Body of pancreas (tissue), 4 donors: ENCODE measurements around the gene LILRB1. TPM values are rescaled to one million over a fixed set of nuclear protein-coding genes. Genes with fewer than 3 reads are reported as not detected.
A peak's percentile ranks its signal among the peaks of the same experiment; 100 is the strongest.

ENCODE experiments used
- ATAC-seq: fragments of 150-250 bp; one replicate; pipeline ENCODE4 v1.9.1; 2016
- DNase-seq, 4 donors: peaks; one replicate each; pipeline ENCODE4 v3.0.0-alpha.2; 2019
- H3K27ac ChIP-seq, 4 donors: fragments of 200-600 bp; sonication (generic); 1 replicate in 3 of 4; 2 replicates in 1 of 4; pipeline versions ENCODE4 v1.5.1 to v1.6.1; 2016 to 2019; ENCODE audit warnings: mild to moderate bottlenecking in 1 of 4, mixed read lengths in 1 of 4, moderate library complexity in 1 of 4
- H3K27me3 ChIP-seq, 2 donors: fragments of 200-600 bp; sonication (generic); one replicate each; pipeline ENCODE4 v1.6.0; 2016; ENCODE audit warnings: mild to moderate bottlenecking in 1 of 2
- H3K36me3 ChIP-seq, 2 donors: fragments of 200-600 bp; sonication (generic); replicated peaks in 1 of 2; 2 replicates each; pipeline ENCODE4 v1.5.1; 2016; ENCODE audit warnings: low read depth in 2 of 2; ENCODE audit not compliant: insufficient read depth in 1 of 2
- H3K4me1 ChIP-seq: fragments of 200-600 bp; sonication (generic); one replicate; pipeline ENCODE4 v1.6.0; 2016
- H3K4me3 ChIP-seq, 2 donors: fragments of 200-600 bp; sonication (generic); 1 replicate in 1 of 2; 2 replicates in 1 of 2; pipeline ENCODE4 v1.5.1; 2016 to 2019
- H3K9me3 ChIP-seq, 3 donors: fragments of 200-600 bp; sonication (generic); 1 replicate in 2 of 3; 2 replicates in 1 of 3; pipeline ENCODE4 v1.5.1; 2016
- POLR2A ChIP-seq, 3 donors: fragments of 450-650 bp; IDR thresholded peaks; one replicate each; pipeline ENCODE4 v1.6.1; 2016; ENCODE audit warnings: antibody characterized with exemption in 3 of 3, mild to moderate bottlenecking in 2 of 3
- WGBS, 2 donors: methylation state at CpG; one replicate each; pipeline ENCODE4 v1.1.5; 2017; 5-methylcytosine and 5-hydroxymethylcytosine counted together
- intact Hi-C: fragments of 100-400 bp; cut with DNase I; formaldehyde crosslinking; loops from one replicate; pipeline ENCODE4 v1.15.1; 2023
- total RNA-seq, 2 donors: library from RNA; depleted of rRNA; stranded (reverse); fragments of >200 nt; gene quantifications; one replicate each; pipeline ENCODE4 v1.1.0, GENCODE V29; 2016
- TF ChIP-seq, protein P1 (sequence below), 7 experiments: fragments of 450-650 bp in 4 of 7; fragments of 200-600 bp in 3 of 7; sonication (generic) in 3 of 7; IDR thresholded peaks; one replicate each; pipeline ENCODE4 v1.5.1; 2016 to 2019; ENCODE audit warnings: antibody characterized with exemption in 7 of 7

LILRB1 gene
- total RNA-seq, 2 donors from 2014 or later, result 0.33 to 0.52 TPM

DNA sequence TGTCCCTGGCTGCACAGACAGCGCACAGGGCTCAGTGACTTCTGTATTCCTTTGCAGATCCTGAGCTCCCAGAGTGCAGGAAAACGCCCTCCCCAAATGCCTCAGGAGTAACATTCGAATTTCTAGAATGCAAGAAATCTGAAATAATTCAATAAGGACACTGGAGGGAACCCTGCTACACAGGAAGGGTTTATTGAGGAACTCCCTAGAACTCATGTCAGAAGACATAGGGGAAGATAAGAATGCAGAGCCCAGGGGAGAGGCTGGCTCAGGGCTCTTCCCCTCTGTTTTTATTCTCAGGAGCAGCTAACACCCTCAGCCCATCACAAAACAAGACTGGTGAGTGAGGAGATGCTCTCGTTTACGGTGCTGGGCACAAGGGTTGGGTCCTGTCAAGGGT, 30.1 kb upstream of the LILRB1 start:
- intact Hi-C loops, result no loop called here
- Histone ChIP-seq H3K9me3 (no peaks in the 10 kb centered on the region), H3K27ac (no peak overlapping the region), H3K4me3 (no peak overlapping the region), H3K4me1 (no peaks in the 10 kb centered on the region), H3K27me3 (no peaks in the 10 kb centered on the region), H3K36me3 (no peaks in the 10 kb centered on the region)
- DNase-seq (no peak), ATAC-seq (no peak)
- no peak for TF ChIP-seq POLR2A (IDR thresholded peaks at IDR 0.05)
- TF ChIP-seq, protein P1, sequence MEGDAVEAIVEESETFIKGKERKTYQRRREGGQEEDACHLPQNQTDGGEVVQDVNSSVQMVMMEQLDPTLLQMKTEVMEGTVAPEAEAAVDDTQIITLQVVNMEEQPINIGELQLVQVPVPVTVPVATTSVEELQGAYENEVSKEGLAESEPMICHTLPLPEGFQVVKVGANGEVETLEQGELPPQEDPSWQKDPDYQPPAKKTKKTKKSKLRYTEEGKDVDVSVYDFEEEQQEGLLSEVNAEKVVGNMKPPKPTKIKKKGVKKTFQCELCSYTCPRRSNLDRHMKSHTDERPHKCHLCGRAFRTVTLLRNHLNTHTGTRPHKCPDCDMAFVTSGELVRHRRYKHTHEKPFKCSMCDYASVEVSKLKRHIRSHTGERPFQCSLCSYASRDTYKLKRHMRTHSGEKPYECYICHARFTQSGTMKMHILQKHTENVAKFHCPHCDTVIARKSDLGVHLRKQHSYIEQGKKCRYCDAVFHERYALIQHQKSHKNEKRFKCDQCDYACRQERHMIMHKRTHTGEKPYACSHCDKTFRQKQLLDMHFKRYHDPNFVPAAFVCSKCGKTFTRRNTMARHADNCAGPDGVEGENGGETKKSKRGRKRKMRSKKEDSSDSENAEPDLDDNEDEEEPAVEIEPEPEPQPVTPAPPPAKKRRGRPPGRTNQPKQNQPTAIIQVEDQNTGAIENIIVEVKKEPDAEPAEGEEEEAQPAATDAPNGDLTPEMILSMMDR (IDR thresholded peaks at IDR 0.05), result no peak
- WGBS, 2 donors, result 34 to 44% methylated on average over 5 of the region's 5 CpGs

DNA sequence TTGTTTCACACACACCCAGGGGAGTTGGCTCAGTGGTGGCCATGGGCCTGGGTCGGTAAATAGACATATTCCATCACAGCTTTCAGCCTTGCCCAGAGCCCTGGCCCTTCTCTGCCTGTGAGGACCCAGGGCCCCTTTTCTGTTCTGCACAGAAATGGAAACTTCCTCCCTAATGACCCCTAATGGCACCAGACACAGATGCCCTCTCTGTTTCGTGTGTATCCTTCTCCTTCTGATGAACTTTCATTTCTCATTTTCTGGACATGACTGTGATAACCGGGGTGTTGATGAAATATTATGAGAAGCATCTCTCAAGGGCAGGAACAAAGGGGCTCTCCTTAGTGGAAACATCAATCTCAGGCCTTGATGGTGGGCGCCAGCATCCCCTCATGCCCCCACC, 24.1 kb upstream of the LILRB1 start:
- intact Hi-C loops, result no loop called here
- ATAC-seq, result no peak
- 24 to 27% methylated on average over 4 of the region's 4 CpGs for WGBS, 2 donors
- Histone ChIP-seq H3K4me1 (no peaks in the 10 kb centered on the region), H3K36me3 (no peaks in the 10 kb centered on the region), H3K27ac (peak overlapping the region in 1 of 4 donors; percentile 58), H3K27me3 (no peaks in the 10 kb centered on the region), H3K4me3 (no peak overlapping the region), H3K9me3 (no peaks in the 10 kb centered on the region)
- TF ChIP-seq, protein P1 (IDR thresholded peaks at IDR 0.05), result no peak
- no peak for TF ChIP-seq POLR2A (IDR thresholded peaks at IDR 0.05)
- no peak for DNase-seq

DNA sequence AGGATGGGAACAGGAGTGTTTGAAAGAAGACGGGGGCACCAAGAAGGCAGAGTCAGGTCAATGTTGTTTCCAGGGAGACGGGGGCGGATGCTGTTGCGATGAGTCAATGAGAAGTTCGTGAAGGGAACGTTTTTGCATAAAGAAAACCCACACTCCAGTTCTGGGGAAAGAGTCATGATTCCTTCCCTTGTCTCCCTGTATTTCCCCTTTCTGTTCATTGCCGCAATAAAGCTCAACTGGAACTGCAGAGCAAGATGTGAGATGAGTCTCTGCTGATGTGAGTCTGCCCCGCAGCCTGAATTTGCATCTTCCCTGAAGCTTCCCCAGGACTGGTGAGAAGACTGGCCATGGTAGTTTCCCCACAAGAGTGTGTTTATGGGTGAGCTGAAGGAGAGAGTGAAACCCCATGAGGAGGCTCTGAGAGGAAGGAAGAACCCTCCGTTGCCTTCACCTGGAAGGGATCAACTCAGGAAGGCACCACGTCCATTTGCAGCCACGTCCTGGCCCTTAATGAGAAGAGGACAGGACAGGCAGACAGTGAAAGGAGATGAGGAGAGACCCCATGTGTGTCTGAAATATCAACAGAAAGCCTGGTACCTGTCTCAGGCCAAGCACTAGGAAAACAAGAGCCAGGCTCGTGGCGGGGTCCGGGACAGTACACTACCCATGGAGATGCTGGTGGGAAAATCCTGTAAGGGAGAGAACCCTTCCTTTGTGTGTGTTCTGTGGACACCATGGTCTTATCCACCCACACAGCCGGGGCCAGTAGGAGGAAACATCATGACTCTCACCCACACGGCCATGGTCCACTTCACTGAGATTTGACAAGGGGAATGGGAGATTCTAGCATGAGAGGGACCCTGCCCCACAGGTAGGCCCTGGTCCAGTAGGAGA, 23.1 kb upstream of the LILRB1 start:
- DNase-seq, result peak in 1 of 4 donors; percentile 42
- intact Hi-C loops, result no loop called here
- 49% methylated on average over 15 to 16 of the region's 16 CpGs for WGBS, 2 donors
- no peak for ATAC-seq
- TF ChIP-seq, protein P1 (IDR thresholded peaks at IDR 0.05), result no peak
- TF ChIP-seq POLR2A (IDR thresholded peaks at IDR 0.05), result no peak
- Histone ChIP-seq H3K4me3 (no peak overlapping the region), H3K36me3 (no peaks in the 10 kb centered on the region), H3K4me1 (no peaks in the 10 kb centered on the region), H3K27ac (peak overlapping the region in 1 of 4 donors; percentile 58), H3K27me3 (no peaks in the 10 kb centered on the region), H3K9me3 (no peaks in the 10 kb centered on the region)

DNA sequence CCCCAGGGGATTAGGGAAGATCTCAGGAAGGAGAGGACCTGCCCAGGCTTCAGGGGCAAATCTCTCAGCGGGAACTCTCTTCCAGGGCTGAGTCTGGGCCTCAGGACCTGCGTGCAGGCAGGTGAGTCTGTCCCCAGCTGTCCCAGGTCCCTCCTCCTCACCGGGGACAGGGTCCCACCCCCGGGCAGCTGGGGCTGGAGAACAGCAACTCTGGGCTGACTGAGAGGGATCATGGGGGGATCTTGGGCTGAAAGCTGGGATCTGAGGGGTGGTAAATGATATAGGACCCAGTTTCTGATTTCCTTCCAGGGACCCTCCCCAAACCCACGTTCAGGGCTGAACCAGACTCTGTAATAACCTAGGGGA, 22.5 kb upstream of the LILRB1 start:
- WGBS, 2 donors, result 43 to 50% methylated on average over 1 to 5 of the region's 5 CpGs
- ATAC-seq, result no peak

More for the DNA sequence above, 22.5 kb upstream of the LILRB1 start:
- no peak for DNase-seq
- H3K4me1 ChIP-seq, result no peaks in the 10 kb centered on the region
- no peaks in the 10 kb centered on the region for H3K27me3 ChIP-seq
- no peak for TF ChIP-seq POLR2A (IDR thresholded peaks at IDR 0.05)
- TF ChIP-seq, protein P1 (IDR thresholded peaks at IDR 0.05), result no peak
- H3K4me3 ChIP-seq, result no peak overlapping the region
- intact Hi-C loops, result no loop called here
- no peak overlapping the region for H3K27ac ChIP-seq
- H3K36me3 ChIP-seq, result no peaks in the 10 kb centered on the region
- H3K9me3 ChIP-seq, result no peaks in the 10 kb centered on the region
